Measurements from ENCODE around the gene WNT5A. TPM values are rescaled to one million over a fixed set of nuclear protein-coding genes. Genes with fewer than 3 reads are reported as not detected.

WNT5A gene
- total and polyA plus RNA-seq, 9 of the 15 experiments (the other 6 are each of a cell fraction or from before 2014, with no cell fraction given) = 0.11 TPM; not detected in 8

DNA sequence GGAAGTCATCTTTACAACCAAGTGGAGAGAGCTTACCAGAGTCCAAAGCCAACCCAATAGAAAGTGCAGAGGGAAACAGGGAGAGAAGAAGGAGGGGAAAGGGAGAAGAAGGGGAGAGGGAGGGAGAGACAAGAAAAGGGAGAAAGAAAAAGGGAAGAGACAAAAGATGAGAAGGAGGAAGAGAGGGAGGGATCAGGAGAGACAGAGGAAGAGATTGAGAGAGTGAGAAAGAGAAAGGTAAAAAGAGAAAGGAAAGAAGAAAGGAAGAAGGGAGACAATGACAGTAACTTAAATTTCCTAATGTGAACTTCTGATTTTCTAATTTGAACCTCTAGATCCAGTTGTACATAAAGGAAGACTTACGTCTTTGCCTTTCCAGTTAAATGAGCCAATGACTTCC is 20.7 kb upstream of the WNT5A start:
- Histone ChIP-seq H3K4me1 (replicated peaks in 1 of 2; ENCODE audit: control insufficient read depth in 2 of 2, insufficient read depth in 2 of 2, low read length in 2 of 2) (no peaks in the 10 kb centered on the region), H3K9me3 (replicated peaks; ENCODE audit: control insufficient read depth, insufficient read depth, low read depth, low read length) (no peaks in the 10 kb centered on the region), H4K20me1 (replicated peaks; ENCODE audit: control insufficient read depth, insufficient read depth, low read length) (no peaks in the 10 kb centered on the region), H3K36me3 (ENCODE audit: control insufficient read depth, insufficient read depth, low read length) (no peaks in the 10 kb centered on the region), H3K4me2 (ENCODE audit: insufficient read depth, low read length) (no peak overlapping the region), H3K9me1 (ENCODE audit: control insufficient read depth, insufficient read depth, low read length) (no peaks in the 10 kb centered on the region), H3K9ac (ENCODE audit: insufficient read depth in 1 of 2, low read depth in 2 of 2, low read length in 2 of 2) (no peak overlapping the region), H3K4me3 (no peak overlapping the region), H3K27me3 (ENCODE audit: control insufficient read depth in 2 of 2, insufficient read depth in 2 of 2, low read length in 2 of 2) (no peaks in the 10 kb centered on the region; a peak in 1 of 5 replicates), H3K27ac (ENCODE audit: extremely low read depth, low read depth, low read length) (no peak overlapping the region), H2AFZ (ENCODE audit: low read depth, low read length) (no peak overlapping the region), H3K79me2 (ENCODE audit: control insufficient read depth, insufficient read depth, low read length) (no peaks in the 10 kb centered on the region)
- in situ Hi-C loops (cut with MboI) (no loop called here), intact Hi-C loops (cut with micrococcal nuclease) (no loop called here)
- 0% methylated on average over 1 of the region's 1 CpG for WGBS (ENCODE audit: insufficient coverage, low coverage, missing lambda C conversion rate)
- BruUV-seq (replicated peaks) = no TSS peak
- DNase-seq (ENCODE audit: extremely low read depth in 1 of 4, low spot score in 3 of 4) = no peak
- POLR2A ChIA-PET = no interaction called here
- CTCF ChIA-PET (ENCODE audit: low intra/inter-chr PET ratio) = no interaction called here
- no peak for ATAC-seq
- no peak for FAIRE-seq
- TF ChIP-seq SRSF7 (optimal IDR thresholded peaks at IDR 0.05; ENCODE audit: low read depth, low read length) (no peak), HDAC8 (tag; IDR thresholded peaks at IDR 0.05) (no peak), BDP1 (IDR thresholded peaks at IDR 0.05; ENCODE audit: insufficient read depth, insufficient read length) (no peak), THRB (CRISPR knock-in tag; conservative IDR thresholded peaks at IDR 0.05) (no peak), ZNF584 (CRISPR knock-in tag; IDR thresholded peaks at IDR 0.05; ENCODE audit: low read depth) (no peak), ZNF197 (CRISPR knock-in tag; IDR thresholded peaks at IDR 0.05; ENCODE audit: low read depth) (no peak), ILK (tag; IDR thresholded peaks at IDR 0.05; ENCODE audit: borderline replicate concordance, low read depth) (no peak), ESRRA (IDR thresholded peaks at IDR 0.05; ENCODE audit: borderline replicate concordance, low read depth) (no peak), DLX4 (CRISPR knock-in tag; IDR thresholded peaks at IDR 0.05) (no peak), NBN (IDR thresholded peaks at IDR 0.05; ENCODE audit: low read depth) (no peak), NCOA2 (IDR thresholded peaks at IDR 0.05; ENCODE audit: partially characterized antibody in 2 of 2) (no peak)
- TF ChIP-seq, protein P1, sequence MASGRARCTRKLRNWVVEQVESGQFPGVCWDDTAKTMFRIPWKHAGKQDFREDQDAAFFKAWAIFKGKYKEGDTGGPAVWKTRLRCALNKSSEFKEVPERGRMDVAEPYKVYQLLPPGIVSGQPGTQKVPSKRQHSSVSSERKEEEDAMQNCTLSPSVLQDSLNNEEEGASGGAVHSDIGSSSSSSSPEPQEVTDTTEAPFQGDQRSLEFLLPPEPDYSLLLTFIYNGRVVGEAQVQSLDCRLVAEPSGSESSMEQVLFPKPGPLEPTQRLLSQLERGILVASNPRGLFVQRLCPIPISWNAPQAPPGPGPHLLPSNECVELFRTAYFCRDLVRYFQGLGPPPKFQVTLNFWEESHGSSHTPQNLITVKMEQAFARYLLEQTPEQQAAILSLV (tag; IDR thresholded peaks at IDR 0.05) = no peak

All from K562 (cell line).